Measurements from ENCODE around the gene MOB1B. TPM values are rescaled to one million over a fixed set of nuclear protein-coding genes. Genes with fewer than 3 reads are reported as not detected.

MOB1B gene
- total and polyA plus RNA-seq, 2 of the 13 experiments (the other 11 are each of a cell fraction or from before 2014, with no cell fraction given): 3.9 to 4.0 TPM

GRCh38 chr4:70993181-70994068 lies 91.3 kb downstream of the MOB1B start, which contains the start of gene DCK (continued):
- peak; percentile 32; the same call in 1 of the 2 replicates for TF ChIP-seq RERE (CRISPR knock-in tag; IDR thresholded peaks at IDR 0.05; ENCODE audit: low read depth)
- no peak for TF ChIP-seq ZNF558 (CRISPR knock-in tag; IDR thresholded peaks at IDR 0.05; ENCODE audit: borderline replicate concordance)
- TF ChIP-seq, protein P1, sequence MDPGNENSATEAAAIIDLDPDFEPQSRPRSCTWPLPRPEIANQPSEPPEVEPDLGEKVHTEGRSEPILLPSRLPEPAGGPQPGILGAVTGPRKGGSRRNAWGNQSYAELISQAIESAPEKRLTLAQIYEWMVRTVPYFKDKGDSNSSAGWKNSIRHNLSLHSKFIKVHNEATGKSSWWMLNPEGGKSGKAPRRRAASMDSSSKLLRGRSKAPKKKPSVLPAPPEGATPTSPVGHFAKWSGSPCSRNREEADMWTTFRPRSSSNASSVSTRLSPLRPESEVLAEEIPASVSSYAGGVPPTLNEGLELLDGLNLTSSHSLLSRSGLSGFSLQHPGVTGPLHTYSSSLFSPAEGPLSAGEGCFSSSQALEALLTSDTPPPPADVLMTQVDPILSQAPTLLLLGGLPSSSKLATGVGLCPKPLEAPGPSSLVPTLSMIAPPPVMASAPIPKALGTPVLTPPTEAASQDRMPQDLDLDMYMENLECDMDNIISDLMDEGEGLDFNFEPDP (CRISPR knock-in tag; conservative IDR thresholded peaks at IDR 0.05): no peak
- no peak for TF ChIP-seq SP1 (IDR thresholded peaks at IDR 0.05)
- TF ChIP-seq SP1 (CRISPR knock-in tag; IDR thresholded peaks at IDR 0.05): peak; percentile 79
- TF ChIP-seq ZNF773 (CRISPR knock-in tag; IDR thresholded peaks at IDR 0.05; ENCODE audit: borderline replicate concordance): no peak
- TF ChIP-seq PHF20 (CRISPR knock-in tag; IDR thresholded peaks at IDR 0.05): peak; percentile 88
- no peak for TF ChIP-seq ZNF768 (CRISPR knock-in tag; IDR thresholded peaks at IDR 0.05)
- TF ChIP-seq ZNF343 (CRISPR knock-in tag; IDR thresholded peaks at IDR 0.05): peak; percentile 55; the same call in 1 of the 2 replicates
- TF ChIP-seq, protein P2, sequence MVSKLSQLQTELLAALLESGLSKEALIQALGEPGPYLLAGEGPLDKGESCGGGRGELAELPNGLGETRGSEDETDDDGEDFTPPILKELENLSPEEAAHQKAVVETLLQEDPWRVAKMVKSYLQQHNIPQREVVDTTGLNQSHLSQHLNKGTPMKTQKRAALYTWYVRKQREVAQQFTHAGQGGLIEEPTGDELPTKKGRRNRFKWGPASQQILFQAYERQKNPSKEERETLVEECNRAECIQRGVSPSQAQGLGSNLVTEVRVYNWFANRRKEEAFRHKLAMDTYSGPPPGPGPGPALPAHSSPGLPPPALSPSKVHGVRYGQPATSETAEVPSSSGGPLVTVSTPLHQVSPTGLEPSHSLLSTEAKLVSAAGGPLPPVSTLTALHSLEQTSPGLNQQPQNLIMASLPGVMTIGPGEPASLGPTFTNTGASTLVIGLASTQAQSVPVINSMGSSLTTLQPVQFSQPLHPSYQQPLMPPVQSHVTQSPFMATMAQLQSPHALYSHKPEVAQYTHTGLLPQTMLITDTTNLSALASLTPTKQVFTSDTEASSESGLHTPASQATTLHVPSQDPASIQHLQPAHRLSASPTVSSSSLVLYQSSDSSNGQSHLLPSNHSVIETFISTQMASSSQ (IDR thresholded peaks at IDR 0.05; ENCODE audit: low read depth): no peak
- TF ChIP-seq, protein P2 (CRISPR knock-in tag; IDR thresholded peaks at IDR 0.05; ENCODE audit: borderline replicate concordance): no peak; the same call in 1 of the 2 replicates
- TF ChIP-seq, protein P3, sequence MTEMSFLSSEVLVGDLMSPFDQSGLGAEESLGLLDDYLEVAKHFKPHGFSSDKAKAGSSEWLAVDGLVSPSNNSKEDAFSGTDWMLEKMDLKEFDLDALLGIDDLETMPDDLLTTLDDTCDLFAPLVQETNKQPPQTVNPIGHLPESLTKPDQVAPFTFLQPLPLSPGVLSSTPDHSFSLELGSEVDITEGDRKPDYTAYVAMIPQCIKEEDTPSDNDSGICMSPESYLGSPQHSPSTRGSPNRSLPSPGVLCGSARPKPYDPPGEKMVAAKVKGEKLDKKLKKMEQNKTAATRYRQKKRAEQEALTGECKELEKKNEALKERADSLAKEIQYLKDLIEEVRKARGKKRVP (CRISPR knock-in tag; IDR thresholded peaks at IDR 0.05): peak in 1 of 2 experiments; percentile 32; a peak in 1 of 4 replicates
- peak; percentile 89; the same call in 1 of the 2 replicates for TF ChIP-seq ZNF709 (CRISPR knock-in tag; IDR thresholded peaks at IDR 0.05)
- 0 out of 2 replicates have a peak, but pooled peaks have one; percentile 22 for TF ChIP-seq SMAD3 (CRISPR knock-in tag; IDR thresholded peaks at IDR 0.05)
- peak; percentile 24; the same call in 1 of the 2 replicates for TF ChIP-seq SIX4 (CRISPR knock-in tag; IDR thresholded peaks at IDR 0.05)
